NCI-H446 treated with DMSO at 0.1 percent for 48 hours (cell line): ENCODE measurements around the gene TCEA2.

Source experiments
- DNase-seq: peaks from one replicate; lab custom pipeline; 2025; lab: John Stamatoyannopoulos, UW

The TCEA2 gene

GRCh38 chr20:64035933-64036345 is 27.1 kb upstream of the TCEA2 start, which contains the start of gene C20orf204:
C20orf204 (plus strand) TSS chr20:64036182; CDS start chr20:64036324, 142 bp downstream.
- DNase-seq: no peak

- no peak for DNase-seq
Measured at GRCh38 chr20:64036346-64037198, 26.4 kb upstream of the TCEA2 start.

GRCh38 chr20:64037199-64037497 is 25.9 kb upstream of the TCEA2 start:
- no peak for DNase-seq

- no peak for DNase-seq
Measured at GRCh38 chr20:64037498-64038213, 25.3 kb upstream of the TCEA2 start.

GRCh38 chr20:64038224-64038564 is 24.8 kb upstream of the TCEA2 start:
- no peak for DNase-seq

GRCh38 chr20:64038565-64039292 is 24.3 kb upstream of the TCEA2 start:
- peak; percentile 41 for DNase-seq

- DNase-seq: no peak
Measured at GRCh38 chr20:64039293-64040160, 23.5 kb upstream of the TCEA2 start.

GRCh38 chr20:64040231-64041039 is 22.6 kb upstream of the TCEA2 start:
- no peak for DNase-seq

GRCh38 chr20:64041040-64041780 is 21.8 kb upstream of the TCEA2 start:
- DNase-seq: peak; percentile 86

- no peak for DNase-seq
Measured at GRCh38 chr20:64041781-64042053, 21.3 kb upstream of the TCEA2 start.

- DNase-seq: no peak
Measured at GRCh38 chr20:64042054-64042781, 20.8 kb upstream of the TCEA2 start.

- no peak for DNase-seq
Measured at GRCh38 chr20:64043768-64044167, 19.2 kb upstream of the TCEA2 start.

GRCh38 chr20:64044484-64045247 is 18.3 kb upstream of the TCEA2 start:
- DNase-seq: peak; percentile 75

GRCh38 chr20:64045346-64046011 is 17.5 kb upstream of the TCEA2 start:
- DNase-seq: no peak

- no peak for DNase-seq
Measured at GRCh38 chr20:64047046-64047389, 16.0 kb upstream of the TCEA2 start.

- no peak for DNase-seq
Measured at GRCh38 chr20:64047968-64048401, 15.0 kb upstream of the TCEA2 start.

GRCh38 chr20:64048402-64049044 is 14.5 kb upstream of the TCEA2 start:
- DNase-seq: no peak
